Measurements from ENCODE around the gene ASTN2.

ASTN2 gene

GRCh38 chr9:116860509-116861120 lies 554.2 kb downstream of the ASTN2 start:
- no peaks in the 10 kb centered on the region for H4K20me1 ChIP-seq (ENCODE audit: insufficient read depth, low read length)
- H3K27ac ChIP-seq (ENCODE audit: low read length) = no peak overlapping the region
- DNase-seq = peak; percentile 18
- H3K79me2 ChIP-seq (ENCODE audit: insufficient read depth, low read length) = no peaks in the 10 kb centered on the region
- no peak overlapping the region for H2AFZ ChIP-seq (ENCODE audit: low read depth, low read length)
- no peak overlapping the region for H3K4me2 ChIP-seq (ENCODE audit: insufficient read depth, low read length)
- no peaks in the 10 kb centered on the region for H3K27me3 ChIP-seq (ENCODE audit: insufficient read depth, low read length, poor library complexity)
- no peak; the same call in 2 of the 3 replicates for ATAC-seq (ENCODE audit: insufficient read depth, low read depth)
- TF ChIP-seq EZH2 (IDR thresholded peaks at IDR 0.05; ENCODE audit: borderline replicate concordance, low read depth, low read length, severe bottlenecking) = no peak
- peak; percentile 70 for TF ChIP-seq CTCF (IDR thresholded peaks at IDR 0.05; ENCODE audit: borderline replicate concordance, extremely low read depth, low read length, poor library complexity, severe bottlenecking)
- H3K9ac ChIP-seq (ENCODE audit: low read depth, low read length) = no peak overlapping the region
- H3K4me3 ChIP-seq (ENCODE audit: low read depth in 1 of 2, low read length in 2 of 2) = no peak overlapping the region
- no peaks in the 10 kb centered on the region for H3K4me1 ChIP-seq (ENCODE audit: insufficient read depth, low read length)
- H3K36me3 ChIP-seq (ENCODE audit: insufficient read depth, low read length) = no peaks in the 10 kb centered on the region
- H3K9me3 ChIP-seq (ENCODE audit: insufficient read depth, low read length, severe bottlenecking) = no peaks in the 10 kb centered on the region

- Histone ChIP-seq H3K27me3 (ENCODE audit: insufficient read depth, low read length, poor library complexity) (no peaks in the 10 kb centered on the region), H3K79me2 (ENCODE audit: insufficient read depth, low read length) (no peaks in the 10 kb centered on the region), H2AFZ (ENCODE audit: low read depth, low read length) (no peak overlapping the region), H3K27ac (ENCODE audit: low read length) (no peak overlapping the region), H3K4me1 (ENCODE audit: insufficient read depth, low read length) (no peaks in the 10 kb centered on the region), H3K9ac (ENCODE audit: low read depth, low read length) (no peak overlapping the region), H3K4me3 (ENCODE audit: low read depth in 1 of 2, low read length in 2 of 2) (no peak overlapping the region), H3K4me2 (ENCODE audit: insufficient read depth, low read length) (no peak overlapping the region), H4K20me1 (ENCODE audit: insufficient read depth, low read length) (no peaks in the 10 kb centered on the region), H3K9me3 (ENCODE audit: insufficient read depth, low read length, severe bottlenecking) (no peaks in the 10 kb centered on the region), H3K36me3 (ENCODE audit: insufficient read depth, low read length) (no peaks in the 10 kb centered on the region)
- ATAC-seq (ENCODE audit: insufficient read depth, low read depth) (no peak), DNase-seq (no peak)
- TF ChIP-seq CTCF (IDR thresholded peaks at IDR 0.05; ENCODE audit: borderline replicate concordance, extremely low read depth, low read length, poor library complexity, severe bottlenecking) (no peak), EZH2 (IDR thresholded peaks at IDR 0.05; ENCODE audit: borderline replicate concordance, low read depth, low read length, severe bottlenecking) (no peak)
Measured at GRCh38 chr9:116859763-116860162, 555.1 kb downstream of the ASTN2 start.

GRCh38 chr9:116857321-116857720 lies 557.5 kb downstream of the ASTN2 start:
- Histone ChIP-seq H3K79me2 (ENCODE audit: insufficient read depth, low read length) (no peaks in the 10 kb centered on the region), H2AFZ (ENCODE audit: low read depth, low read length) (no peak overlapping the region), H3K9ac (ENCODE audit: low read depth, low read length) (no peak overlapping the region), H3K4me1 (ENCODE audit: insufficient read depth, low read length) (no peaks in the 10 kb centered on the region), H3K4me3 (ENCODE audit: low read depth in 1 of 2, low read length in 2 of 2) (no peak overlapping the region), H3K27me3 (ENCODE audit: insufficient read depth, low read length, poor library complexity) (no peaks in the 10 kb centered on the region), H4K20me1 (ENCODE audit: insufficient read depth, low read length) (no peaks in the 10 kb centered on the region), H3K27ac (ENCODE audit: low read length) (no peak overlapping the region), H3K9me3 (ENCODE audit: insufficient read depth, low read length, severe bottlenecking) (no peaks in the 10 kb centered on the region), H3K4me2 (ENCODE audit: insufficient read depth, low read length) (no peak overlapping the region), H3K36me3 (ENCODE audit: insufficient read depth, low read length) (no peaks in the 10 kb centered on the region)
- DNase-seq (no peak), ATAC-seq (ENCODE audit: insufficient read depth, low read depth) (no peak)
- TF ChIP-seq EZH2 (IDR thresholded peaks at IDR 0.05; ENCODE audit: borderline replicate concordance, low read depth, low read length, severe bottlenecking) (no peak), CTCF (IDR thresholded peaks at IDR 0.05; ENCODE audit: borderline replicate concordance, extremely low read depth, low read length, poor library complexity, severe bottlenecking) (no peak)

All from DND-41 (cell line).